Measurements from ENCODE around the gene SLC7A8. TPM values are rescaled to one million over a fixed set of nuclear protein-coding genes. Genes with fewer than 3 reads are reported as not detected.
"Not testable (repeated sequence)": the region's sequence is repeated elsewhere in the genome, so short reads cannot be mapped to it uniquely, and the experiment has no call there.

SLC7A8 gene
- polyA plus RNA-seq, 1 donor (not counting 4 experiments of a cell fraction or from before 2014, with no cell fraction given), result 29.1 TPM

GRCh38 chr14:23110579-23111365, 72.7 kb downstream of the SLC7A8 start:
- FAIRE-seq, result no peak
- H3K4me1 ChIP-seq (ENCODE audit: control insufficient read depth, extremely low read depth, insufficient read depth, low read length), result peaks cover 18% of the 10 kb centered on the region
- no peaks in the 10 kb centered on the region for H4K20me1 ChIP-seq (ENCODE audit: control insufficient read depth, extremely low read depth, insufficient read depth, low read length)
- no peaks in the 10 kb centered on the region for H3K27me3 ChIP-seq (ENCODE audit: control insufficient read depth, extremely low read depth, insufficient read depth, low read length)
- H2AFZ ChIP-seq (ENCODE audit: control insufficient read depth, low read length), result no peak overlapping the region
- no peaks in the 10 kb centered on the region for H3K9me3 ChIP-seq (ENCODE audit: control insufficient read depth, low read depth, low read length)
- DNase-seq (ENCODE audit: low read depth, low spot score), result no peak
- no peaks in the 10 kb centered on the region for H3K9me1 ChIP-seq (ENCODE audit: control insufficient read depth, extremely low read depth, insufficient read depth, low read length)
- H3K4me3 ChIP-seq (ENCODE audit: control insufficient read depth in 2 of 3, extremely low read depth in 1 of 3, insufficient read depth in 2 of 3, low read depth in 1 of 3, low read length in 3 of 3), result no peak overlapping the region
- no peak overlapping the region for H3K27ac ChIP-seq (ENCODE audit: control insufficient read depth, insufficient read depth, low read length)
- no peak overlapping the region for H3K9ac ChIP-seq (ENCODE audit: control insufficient read depth, extremely low read depth, insufficient read depth, low read length)
- no peak overlapping the region for H3K4me2 ChIP-seq (ENCODE audit: control insufficient read depth, extremely low read depth, insufficient read depth, low read depth, low read length)
- no peaks in the 10 kb centered on the region for H3K79me2 ChIP-seq (ENCODE audit: control insufficient read depth, insufficient read depth, low read length)
- TF ChIP-seq CTCF (optimal IDR thresholded peaks at IDR 0.05 in 1 of 3, IDR thresholded peaks at IDR 0.05 in 1 of 3, conservative IDR thresholded peaks at IDR 0.05 in 1 of 3; ENCODE audit: extremely low read depth in 1 of 3, insufficient read depth in 2 of 3, low read length in 3 of 3), result no peak
- no peaks in the 10 kb centered on the region for H3K36me3 ChIP-seq (ENCODE audit: control insufficient read depth in 2 of 2, extremely low read depth in 1 of 2, insufficient read depth in 2 of 2, low read length in 2 of 2)
- dilution Hi-C loops (cut with MboI; ENCODE audit: extremely low pct_ligation_motif_present, low sequenced_read_pairs), result no loop called here

GRCh38 chr14:23109769-23110168, 73.7 kb downstream of the SLC7A8 start:
- no peaks in the 10 kb centered on the region for H3K9me3 ChIP-seq (ENCODE audit: control insufficient read depth, low read depth, low read length)
- DNase-seq (ENCODE audit: low read depth, low spot score) (no peak), FAIRE-seq (no peak)
- no peak overlapping the region for H3K4me2 ChIP-seq (ENCODE audit: control insufficient read depth, extremely low read depth, insufficient read depth, low read depth, low read length)
- peaks cover 8% of the 10 kb centered on the region for H3K4me1 ChIP-seq (ENCODE audit: control insufficient read depth, extremely low read depth, insufficient read depth, low read length)
- H3K36me3 ChIP-seq (ENCODE audit: control insufficient read depth in 2 of 2, extremely low read depth in 1 of 2, insufficient read depth in 2 of 2, low read length in 2 of 2), result no peaks in the 10 kb centered on the region
- no peak overlapping the region for H2AFZ ChIP-seq (ENCODE audit: control insufficient read depth, low read length)
- H3K27ac ChIP-seq (ENCODE audit: control insufficient read depth, insufficient read depth, low read length), result no peak overlapping the region
- no peaks in the 10 kb centered on the region for H3K79me2 ChIP-seq (ENCODE audit: control insufficient read depth, insufficient read depth, low read length)
- no peak overlapping the region for H3K4me3 ChIP-seq (ENCODE audit: control insufficient read depth in 2 of 3, extremely low read depth in 1 of 3, insufficient read depth in 2 of 3, low read depth in 1 of 3, low read length in 3 of 3)
- H3K9ac ChIP-seq (ENCODE audit: control insufficient read depth, extremely low read depth, insufficient read depth, low read length), result no peak overlapping the region
- no peaks in the 10 kb centered on the region for H3K27me3 ChIP-seq (ENCODE audit: control insufficient read depth, extremely low read depth, insufficient read depth, low read length)
- no peak for TF ChIP-seq CTCF (optimal IDR thresholded peaks at IDR 0.05 in 1 of 3, IDR thresholded peaks at IDR 0.05 in 1 of 3, conservative IDR thresholded peaks at IDR 0.05 in 1 of 3; ENCODE audit: extremely low read depth in 1 of 3, insufficient read depth in 2 of 3, low read length in 3 of 3)
- TF ChIP-seq EZH2 (IDR thresholded peaks at IDR 0.05; ENCODE audit: low read length), result no peak
- no peaks in the 10 kb centered on the region for H4K20me1 ChIP-seq (ENCODE audit: control insufficient read depth, extremely low read depth, insufficient read depth, low read length)
- H3K9me1 ChIP-seq (ENCODE audit: control insufficient read depth, extremely low read depth, insufficient read depth, low read length), result no peaks in the 10 kb centered on the region
- dilution Hi-C loops (cut with MboI; ENCODE audit: extremely low pct_ligation_motif_present, low sequenced_read_pairs), result no loop called here

- H3K79me2 ChIP-seq (ENCODE audit: control insufficient read depth, insufficient read depth, low read length); DNase-seq (ENCODE audit: low read depth, low spot score); FAIRE-seq; H3K9me1 ChIP-seq (ENCODE audit: control insufficient read depth, extremely low read depth, insufficient read depth, low read length); dilution Hi-C loops (cut with MboI; ENCODE audit: extremely low pct_ligation_motif_present, low sequenced_read_pairs); H3K36me3 ChIP-seq (ENCODE audit: control insufficient read depth in 2 of 2, extremely low read depth in 1 of 2, insufficient read depth in 2 of 2, low read length in 2 of 2); H3K4me3 ChIP-seq (ENCODE audit: control insufficient read depth in 2 of 3, extremely low read depth in 1 of 3, insufficient read depth in 2 of 3, low read depth in 1 of 3, low read length in 3 of 3); H3K4me1 ChIP-seq (ENCODE audit: control insufficient read depth, extremely low read depth, insufficient read depth, low read length); H3K9me3 ChIP-seq (ENCODE audit: control insufficient read depth, low read depth, low read length); H3K9ac ChIP-seq (ENCODE audit: control insufficient read depth, extremely low read depth, insufficient read depth, low read length); H3K27me3 ChIP-seq (ENCODE audit: control insufficient read depth, extremely low read depth, insufficient read depth, low read length); H4K20me1 ChIP-seq (ENCODE audit: control insufficient read depth, extremely low read depth, insufficient read depth, low read length); H3K27ac ChIP-seq (ENCODE audit: control insufficient read depth, insufficient read depth, low read length); H3K4me2 ChIP-seq (ENCODE audit: control insufficient read depth, extremely low read depth, insufficient read depth, low read depth, low read length); H2AFZ ChIP-seq (ENCODE audit: control insufficient read depth, low read length): not testable (repeated sequence)
Measured at GRCh38 chr14:23108169-23108568, 75.3 kb downstream of the SLC7A8 start.

GRCh38 chr14:23107620-23108019, 75.8 kb downstream of the SLC7A8 start:
- H3K27ac ChIP-seq (ENCODE audit: control insufficient read depth, insufficient read depth, low read length); H3K9ac ChIP-seq (ENCODE audit: control insufficient read depth, extremely low read depth, insufficient read depth, low read length); FAIRE-seq; H3K79me2 ChIP-seq (ENCODE audit: control insufficient read depth, insufficient read depth, low read length); H4K20me1 ChIP-seq (ENCODE audit: control insufficient read depth, extremely low read depth, insufficient read depth, low read length); H3K9me1 ChIP-seq (ENCODE audit: control insufficient read depth, extremely low read depth, insufficient read depth, low read length); H3K9me3 ChIP-seq (ENCODE audit: control insufficient read depth, low read depth, low read length); dilution Hi-C loops (cut with MboI; ENCODE audit: extremely low pct_ligation_motif_present, low sequenced_read_pairs); H3K4me2 ChIP-seq (ENCODE audit: control insufficient read depth, extremely low read depth, insufficient read depth, low read depth, low read length); H3K27me3 ChIP-seq (ENCODE audit: control insufficient read depth, extremely low read depth, insufficient read depth, low read length); H2AFZ ChIP-seq (ENCODE audit: control insufficient read depth, low read length); H3K36me3 ChIP-seq (ENCODE audit: control insufficient read depth in 2 of 2, extremely low read depth in 1 of 2, insufficient read depth in 2 of 2, low read length in 2 of 2); DNase-seq (ENCODE audit: low read depth, low spot score); H3K4me3 ChIP-seq (ENCODE audit: control insufficient read depth in 2 of 3, extremely low read depth in 1 of 3, insufficient read depth in 2 of 3, low read depth in 1 of 3, low read length in 3 of 3); H3K4me1 ChIP-seq (ENCODE audit: control insufficient read depth, extremely low read depth, insufficient read depth, low read length): not testable (repeated sequence)

Measured in keratinocyte (primary cell).